SK-N-MC (cell line): ENCODE measurements around the gene APRT.

Source experiments
- DNase-seq: peaks from one replicate; pipeline ENCODE4 v3.0.0-alpha.2; 2011; ENCODE audit warnings: low read depth, low spot score
- H3K27ac ChIP-seq: fragments of 200-600 bp; sonication (generic); 2 replicates; pipeline ENCODE4 v1.5.1; 2016; ENCODE audit warnings: mixed run types
- H3K36me3 ChIP-seq: fragments of 200-600 bp; sonication (generic); 2 replicates; pipeline ENCODE4 v1.6.1; 2017; ENCODE audit warnings: antibody characterized with exemption, low read length, mixed read lengths; ENCODE audit not compliant: insufficient read depth
- H3K4me3 ChIP-seq: fragments of 200-600 bp; sonication (generic); 2 replicates; pipeline ENCODE4 v1.5.1; 2016
- H3K9ac ChIP-seq: fragments of 200-600 bp; sonication (generic); 2 replicates; pipeline ENCODE4 v1.8.0; 2017; ENCODE audit warnings: mixed run types, mixed read lengths; ENCODE audit not compliant: insufficient read length
- H3K9me3 ChIP-seq: fragments of 200-600 bp; sonication (generic); 2 replicates; pipeline ENCODE4 v1.6.1; 2017; ENCODE audit warnings: low read depth, mild to moderate bottlenecking, antibody characterized with exemption, low read length, moderate library complexity, mixed read lengths
- EZH2 ChIP-seq: fragments of 200-600 bp; sonication (generic); IDR thresholded peaks from one replicate; pipeline ENCODE4 v1.6.1; 2017; ENCODE audit warnings: antibody characterized with exemption
- FOXP2 ChIP-seq: optimal IDR thresholded peaks from 2 replicates; pipeline ENCODE3; 2011; ENCODE audit warnings: mild to moderate bottlenecking, moderate library complexity; ENCODE audit not compliant: insufficient read depth; ENCODE audit errors: extremely low read length, control extremely low read depth
- POLR2AphosphoS5 ChIP-seq: IDR thresholded peaks from 2 replicates; pipeline ENCODE4 v1.6.1; 2012; ENCODE audit warnings: mild to moderate bottlenecking, low read depth, low read length, borderline replicate concordance

The APRT gene

GRCh38 chr16:88821168-88821850 is 9.6 kb upstream of the APRT start:
- Histone ChIP-seq H3K9me3 (no peaks in the 10 kb centered on the region), H3K9ac (no peak overlapping the region), H3K27ac (no peak overlapping the region), H3K36me3 (no peaks in the 10 kb centered on the region), H3K4me3 (no peak overlapping the region)
- no peak for DNase-seq
- TF ChIP-seq EZH2: no peak
- no peak for TF ChIP-seq FOXP2
- no peak for TF ChIP-seq POLR2AphosphoS5

GRCh38 chr16:88820385-88821025 is 8.8 kb upstream of the APRT start:
- H3K36me3 ChIP-seq: no peaks in the 10 kb centered on the region
- H3K9ac ChIP-seq: no peak overlapping the region
- H3K9me3 ChIP-seq: no peaks in the 10 kb centered on the region
- H3K27ac ChIP-seq: no peak overlapping the region
- no peak for TF ChIP-seq POLR2AphosphoS5
- no peak for TF ChIP-seq EZH2
- no peak for TF ChIP-seq FOXP2
- no peak overlapping the region for H3K4me3 ChIP-seq
- DNase-seq: no peak

GRCh38 chr16:88819126-88819525 is 7.4 kb upstream of the APRT start:
- no peak for DNase-seq
- Histone ChIP-seq H3K36me3 (no peaks in the 10 kb centered on the region), H3K9me3 (no peaks in the 10 kb centered on the region), H3K27ac (no peak overlapping the region), H3K9ac (no peak overlapping the region), H3K4me3 (no peak overlapping the region)
- TF ChIP-seq EZH2: no peak
- no peak for TF ChIP-seq POLR2AphosphoS5
- no peak for TF ChIP-seq FOXP2

GRCh38 chr16:88818575-88818874 is 6.8 kb upstream of the APRT start:
- no peaks in the 10 kb centered on the region for H3K9me3 ChIP-seq
- no peak overlapping the region for H3K27ac ChIP-seq
- no peak overlapping the region for H3K9ac ChIP-seq

GRCh38 chr16:88817785-88818574 is 6.3 kb upstream of the APRT start:
- Histone ChIP-seq H3K4me3 (no peak overlapping the region), H3K36me3 (no peaks in the 10 kb centered on the region), H3K27ac (no peak overlapping the region), H3K9ac (no peak overlapping the region), H3K9me3 (no peaks in the 10 kb centered on the region)
- TF ChIP-seq FOXP2: no peak
- TF ChIP-seq POLR2AphosphoS5: no peak
- no peak for TF ChIP-seq EZH2
- no peak for DNase-seq

More at GRCh38 chr16:88818575-88818874, 6.8 kb upstream of the APRT start:
- TF ChIP-seq POLR2AphosphoS5 (no peak), EZH2 (no peak), FOXP2 (no peak)
- Histone ChIP-seq H3K36me3 (no peaks in the 10 kb centered on the region), H3K4me3 (no peak overlapping the region)
- no peak for DNase-seq

GRCh38 chr16:88816736-88817535 is 5.2 kb upstream of the APRT start:
- TF ChIP-seq FOXP2: no peak
- TF ChIP-seq EZH2: no peak
- TF ChIP-seq POLR2AphosphoS5: no peak
- no peaks in the 10 kb centered on the region for H3K36me3 ChIP-seq
- no peak overlapping the region for H3K9ac ChIP-seq
- no peaks in the 10 kb centered on the region for H3K9me3 ChIP-seq
- H3K4me3 ChIP-seq: no peak overlapping the region
- DNase-seq: no peak
- H3K27ac ChIP-seq: no peak overlapping the region

GRCh38 chr16:88815901-88816589 is 4.3 kb upstream of the APRT start:
- no peaks in the 10 kb centered on the region for H3K36me3 ChIP-seq

More at GRCh38 chr16:88815901-88816589, 4.3 kb upstream of the APRT start:
- Histone ChIP-seq H3K27ac (no peak overlapping the region), H3K4me3 (no peak overlapping the region), H3K9ac (no peak overlapping the region), H3K9me3 (no peaks in the 10 kb centered on the region)
- no peak for TF ChIP-seq FOXP2
- no peak for TF ChIP-seq POLR2AphosphoS5
- TF ChIP-seq EZH2: no peak
- no peak for DNase-seq
